ENCODE data around the gene RUNX2.
"Not testable (repeated sequence)": the region's sequence is repeated elsewhere in the genome, so short reads cannot be mapped to it uniquely, and the experiment has no call there.

Gene RUNX2

GRCh38 chr6:45460166-45460565 is 132.0 kb downstream of the RUNX2 start:
- POLR2A ChIA-PET, result no interaction called here
- no peak for DNase-seq (ENCODE audit: extremely low spot score)
- TF ChIP-seq LEF1 (IDR thresholded peaks at IDR 0.05; ENCODE audit: borderline replicate concordance) (no peak), SP1 (IDR thresholded peaks at IDR 0.05) (no peak), FOXM1 (IDR thresholded peaks at IDR 0.05; ENCODE audit: borderline replicate concordance) (no peak), HDGF (IDR thresholded peaks at IDR 0.05; ENCODE audit: borderline replicate concordance) (no peak), FOXK2 (IDR thresholded peaks at IDR 0.05) (no peak), CTBP1 (IDR thresholded peaks at IDR 0.05; ENCODE audit: borderline replicate concordance) (no peak), NFRKB (IDR thresholded peaks at IDR 0.05) (no peak), SUZ12 (IDR thresholded peaks at IDR 0.05) (no peak), BHLHE40 (IDR thresholded peaks at IDR 0.05; ENCODE audit: borderline replicate concordance) (no peak), ARNT (IDR thresholded peaks at IDR 0.05) (no peak), ELF4 (IDR thresholded peaks at IDR 0.05) (no peak), ZNF384 (IDR thresholded peaks at IDR 0.05) (no peak)
- TF ChIP-seq, protein P1, sequence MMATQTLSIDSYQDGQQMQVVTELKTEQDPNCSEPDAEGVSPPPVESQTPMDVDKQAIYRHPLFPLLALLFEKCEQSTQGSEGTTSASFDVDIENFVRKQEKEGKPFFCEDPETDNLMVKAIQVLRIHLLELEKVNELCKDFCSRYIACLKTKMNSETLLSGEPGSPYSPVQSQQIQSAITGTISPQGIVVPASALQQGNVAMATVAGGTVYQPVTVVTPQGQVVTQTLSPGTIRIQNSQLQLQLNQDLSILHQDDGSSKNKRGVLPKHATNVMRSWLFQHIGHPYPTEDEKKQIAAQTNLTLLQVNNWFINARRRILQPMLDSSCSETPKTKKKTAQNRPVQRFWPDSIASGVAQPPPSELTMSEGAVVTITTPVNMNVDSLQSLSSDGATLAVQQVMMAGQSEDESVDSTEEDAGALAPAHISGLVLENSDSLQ (IDR thresholded peaks at IDR 0.05), result no peak

GRCh38 chr6:45461486-45461885 is 133.4 kb downstream of the RUNX2 start:
- ChIA-PET POLR2A (no interaction called here), CTCF (no interaction called here)
- no peak for DNase-seq (ENCODE audit: extremely low spot score)
- no peak for TF ChIP-seq SP1 (IDR thresholded peaks at IDR 0.05)
- no peak for TF ChIP-seq BHLHE40 (IDR thresholded peaks at IDR 0.05; ENCODE audit: borderline replicate concordance)
- TF ChIP-seq FOXA1 (IDR thresholded peaks at IDR 0.05), result no peak
- no peak for TF ChIP-seq L3MBTL2 (conservative IDR thresholded peaks at IDR 0.05)
- TF ChIP-seq ZNF384 (IDR thresholded peaks at IDR 0.05), result no peak
- no peak for TF ChIP-seq NFRKB (IDR thresholded peaks at IDR 0.05)
- TF ChIP-seq FOXM1 (IDR thresholded peaks at IDR 0.05; ENCODE audit: borderline replicate concordance), result no peak
- TF ChIP-seq ELF4 (IDR thresholded peaks at IDR 0.05), result no peak
- TF ChIP-seq, protein P1 (IDR thresholded peaks at IDR 0.05), result no peak
- TF ChIP-seq LEF1 (IDR thresholded peaks at IDR 0.05; ENCODE audit: borderline replicate concordance), result no peak
- TF ChIP-seq FOXK2 (IDR thresholded peaks at IDR 0.05), result no peak
- no peak for TF ChIP-seq TARDBP (IDR thresholded peaks at IDR 0.05)
- TF ChIP-seq ARNT (IDR thresholded peaks at IDR 0.05), result no peak
- TF ChIP-seq CTBP1 (IDR thresholded peaks at IDR 0.05; ENCODE audit: borderline replicate concordance), result no peak
- TF ChIP-seq HDGF (IDR thresholded peaks at IDR 0.05; ENCODE audit: borderline replicate concordance), result no peak
- TF ChIP-seq SUZ12 (IDR thresholded peaks at IDR 0.05), result no peak

More at GRCh38 chr6:45460166-45460565, 132.0 kb downstream of the RUNX2 start:
- CTCF ChIA-PET, result no interaction called here

DNA sequence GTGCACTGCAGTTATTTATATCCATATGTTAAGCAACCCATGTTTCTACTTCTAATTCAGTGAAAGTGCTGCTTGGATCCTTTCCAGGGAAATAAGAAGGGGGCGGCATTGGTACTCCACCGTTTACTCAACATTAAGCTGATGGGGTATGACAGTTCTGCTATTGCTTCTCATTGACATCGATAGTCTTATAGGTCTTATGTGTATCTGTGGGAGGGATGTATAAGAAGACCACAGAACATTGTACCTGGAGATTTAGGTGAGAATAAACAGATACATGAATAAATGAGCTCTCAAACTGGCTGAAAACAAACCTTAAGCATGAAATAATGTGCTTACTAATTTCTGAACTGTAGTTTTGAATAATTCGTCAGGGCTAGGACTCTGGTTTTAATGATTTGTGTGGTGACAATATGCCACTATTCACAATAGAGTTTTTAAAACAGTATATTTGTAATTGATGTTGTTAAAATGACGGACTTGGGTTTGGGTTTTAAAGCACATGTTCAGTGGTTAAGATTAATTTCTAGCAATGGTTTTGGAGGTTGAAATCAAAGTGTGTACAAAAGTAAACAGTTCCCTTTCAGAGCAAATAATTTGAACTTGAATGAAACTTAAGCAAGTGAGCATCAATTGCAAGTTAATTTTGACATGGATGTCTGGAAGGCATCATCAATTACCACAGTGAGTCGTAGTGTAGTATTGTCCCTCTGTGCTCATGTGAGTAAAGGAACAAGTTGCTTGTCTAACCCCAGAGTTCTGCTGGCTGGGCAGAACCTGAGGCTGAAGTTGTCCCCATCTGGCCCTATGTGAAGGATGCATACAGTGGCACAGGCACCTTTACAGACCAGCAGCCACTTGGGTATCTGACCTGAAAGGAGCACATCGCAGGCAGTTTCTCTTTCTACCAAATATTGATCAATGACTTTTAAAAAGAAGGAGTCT is 134.3 kb downstream of the RUNX2 start:
- no peak for DNase-seq (ENCODE audit: extremely low spot score)
- POLR2A ChIA-PET, result no interaction called here
- TF ChIP-seq NFRKB (IDR thresholded peaks at IDR 0.05) (no peak), L3MBTL2 (conservative IDR thresholded peaks at IDR 0.05) (no peak), ARNT (IDR thresholded peaks at IDR 0.05) (no peak), ZNF384 (IDR thresholded peaks at IDR 0.05) (no peak)
- CTCF ChIA-PET, result no interaction called here

DNA sequence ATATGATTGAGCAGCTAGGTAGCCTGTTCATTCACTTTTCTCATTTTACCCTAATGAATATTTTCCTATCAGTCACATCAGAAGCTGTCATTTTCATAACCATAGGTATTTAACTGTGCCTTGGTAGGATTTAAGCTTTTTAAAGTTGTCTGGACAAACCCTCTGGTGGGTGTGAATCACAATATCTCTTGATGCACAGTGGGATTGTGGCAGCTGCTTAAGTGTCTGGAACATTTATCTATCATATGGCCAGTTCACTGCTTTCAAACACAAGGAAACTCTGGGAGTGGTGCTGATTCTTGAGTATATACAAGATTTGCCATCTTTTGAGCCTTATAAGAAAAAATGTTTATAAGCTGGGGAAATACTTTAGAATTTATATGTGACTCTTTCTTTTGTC is 136.6 kb downstream of the RUNX2 start:
- TF ChIP-seq NFRKB (IDR thresholded peaks at IDR 0.05), result no peak
- TF ChIP-seq, protein P1 (IDR thresholded peaks at IDR 0.05), result no peak
- TF ChIP-seq ZNF384 (IDR thresholded peaks at IDR 0.05), result no peak
- TF ChIP-seq SUZ12 (IDR thresholded peaks at IDR 0.05), result no peak
- no peak for TF ChIP-seq FOXK2 (IDR thresholded peaks at IDR 0.05)
- TF ChIP-seq BHLHE40 (IDR thresholded peaks at IDR 0.05; ENCODE audit: borderline replicate concordance), result no peak
- TF ChIP-seq CTBP1 (IDR thresholded peaks at IDR 0.05; ENCODE audit: borderline replicate concordance), result no peak
- no peak for TF ChIP-seq TARDBP (IDR thresholded peaks at IDR 0.05)
- no peak for TF ChIP-seq LEF1 (IDR thresholded peaks at IDR 0.05; ENCODE audit: borderline replicate concordance)
- POLR2A ChIA-PET, result no interaction called here
- CTCF ChIA-PET, result no interaction called here

DNA sequence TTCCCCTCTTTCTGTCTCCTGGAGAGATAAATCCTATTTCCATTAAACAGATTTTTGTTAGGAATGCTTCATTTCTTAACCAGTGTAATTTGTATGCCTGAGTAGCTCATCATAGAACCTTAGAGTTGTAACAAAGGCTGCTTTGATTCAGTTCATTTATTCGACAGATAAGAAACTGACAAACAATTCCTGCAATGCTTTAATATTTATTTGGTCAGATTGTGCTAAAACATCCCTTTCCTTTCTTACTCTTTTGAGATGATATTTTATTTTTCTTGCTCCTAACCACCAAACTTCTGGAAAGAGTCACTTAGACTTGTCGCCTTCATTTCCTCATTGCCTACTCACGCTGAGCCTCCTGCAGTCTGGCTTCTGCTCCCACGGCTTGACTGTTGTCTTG is 138.6 kb downstream of the RUNX2 start:
- no peak for DNase-seq (ENCODE audit: extremely low spot score)
- CTCF ChIA-PET, result no interaction called here
- POLR2A ChIA-PET, result no interaction called here
- TF ChIP-seq NFRKB (IDR thresholded peaks at IDR 0.05) (no peak), SUZ12 (IDR thresholded peaks at IDR 0.05) (no peak), HDGF (IDR thresholded peaks at IDR 0.05; ENCODE audit: borderline replicate concordance) (no peak), ELF4 (IDR thresholded peaks at IDR 0.05) (no peak), CTBP1 (IDR thresholded peaks at IDR 0.05; ENCODE audit: borderline replicate concordance) (no peak), BHLHE40 (IDR thresholded peaks at IDR 0.05; ENCODE audit: borderline replicate concordance) (no peak), FOXA1 (IDR thresholded peaks at IDR 0.05) (no peak), ARNT (IDR thresholded peaks at IDR 0.05) (no peak), LEF1 (IDR thresholded peaks at IDR 0.05; ENCODE audit: borderline replicate concordance) (no peak), SP1 (IDR thresholded peaks at IDR 0.05) (no peak), L3MBTL2 (conservative IDR thresholded peaks at IDR 0.05) (no peak), TARDBP (IDR thresholded peaks at IDR 0.05) (no peak), FOXM1 (IDR thresholded peaks at IDR 0.05; ENCODE audit: borderline replicate concordance) (no peak), ZNF384 (IDR thresholded peaks at IDR 0.05) (no peak)
- TF ChIP-seq, protein P1 (IDR thresholded peaks at IDR 0.05), result no peak

More for the DNA sequence above, 136.6 kb downstream of the RUNX2 start:
- no peak for DNase-seq (ENCODE audit: extremely low spot score)

- DNase-seq (ENCODE audit: extremely low spot score); POLR2A ChIA-PET; CTCF ChIA-PET: not testable (repeated sequence)
These were observed 139.3 kb downstream of the RUNX2 start for GRCh38 chr6:45467417-45467816.

Data from HEK293T (cell line).